HepG2 (cell line): Measurements from ENCODE around the gene POLR1G. TPM values are rescaled to one million over a fixed set of nuclear protein-coding genes. Genes with fewer than 3 reads are reported as not detected.

ENCODE experiments used
- ATF7-NPFF ChIP-seq: sonication (generic); formaldehyde crosslinking; IDR thresholded peaks from 2 replicates; pipeline ENCODE4 v1.8.1; 2023; ENCODE audit warnings: mild to moderate bottlenecking, low read depth, missing genetic modification reagents, moderate library complexity
- BHLHE40 ChIP-seq: IDR thresholded peaks from 2 replicates; pipeline ENCODE4 v1.6.1; 2011; ENCODE audit warnings: low read length, improper control_type of control experiment
- DMAP1 ChIP-seq: IDR thresholded peaks from 2 replicates; pipeline ENCODE4 v1.6.1; 2016
- DPF2 ChIP-seq: sonication (generic); formaldehyde crosslinking; IDR thresholded peaks from 2 replicates; pipeline ENCODE4 v1.4.0; 2020; ENCODE audit warnings: mild to moderate bottlenecking, low read depth, missing genetic modification reagents, borderline replicate concordance
- GABPB1 ChIP-seq: IDR thresholded peaks from 2 replicates; pipeline ENCODE4 v1.6.1; 2016; ENCODE audit warnings: mild to moderate bottlenecking, missing genetic modification reagents, moderate library complexity, missing compliant biosample characterization
- HCFC1 ChIP-seq: fragments of 150-350 bp; IDR thresholded peaks from 2 replicates; pipeline ENCODE4 v1.6.1; 2014; ENCODE audit warnings: low read depth, low read length
- HIVEP1 ChIP-seq: sonication (generic); formaldehyde crosslinking; IDR thresholded peaks from 2 replicates; pipeline ENCODE4 v1.4.0; 2020; ENCODE audit warnings: mild to moderate bottlenecking, missing genetic modification reagents
- HNRNPL ChIP-seq: fragments of 200-400 bp; formaldehyde crosslinking; IDR thresholded peaks from 2 replicates; pipeline ENCODE4 v1.6.1; 2017; ENCODE audit warnings: mild to moderate bottlenecking, low read depth, low read length
- KLF16 ChIP-seq, 2 experiments: sonication (generic) in 1 of 2; formaldehyde crosslinking in 1 of 2; IDR thresholded peaks; 2 replicates each; pipeline versions ENCODE4 v1.6.1 to v1.8.0; 2016 to 2023; ENCODE audit warnings: missing genetic modification reagents in 2 of 2, missing compliant biosample characterization in 1 of 2
- MBNL3 ChIP-seq: fragments of 250-450 bp; sonication (Bioruptor Pico); conservative IDR thresholded peaks from 2 replicates; pipeline ENCODE4 v1.8.0; 2022; ENCODE audit warnings: mild to moderate bottlenecking, inconsistent platforms
- MLLT10 ChIP-seq: sonication (generic); formaldehyde crosslinking; IDR thresholded peaks from 2 replicates; pipeline ENCODE4 v1.4.0; 2020; ENCODE audit warnings: missing genetic modification reagents
- MXD4 ChIP-seq: IDR thresholded peaks from 2 replicates; pipeline ENCODE4 v1.6.1; 2016; ENCODE audit warnings: mild to moderate bottlenecking, missing biosample characterization, missing genetic modification reagents
- MXI1 ChIP-seq: IDR thresholded peaks from 3 replicates; pipeline ENCODE4 v1.6.1; 2012; ENCODE audit warnings: low read depth, low read length, inconsistent platforms, borderline replicate concordance
- NR2C2 ChIP-seq: sonication (generic); formaldehyde crosslinking; IDR thresholded peaks from 2 replicates; pipeline ENCODE4 v1.4.0; 2020; ENCODE audit warnings: missing genetic modification reagents, mild to moderate bottlenecking, moderate library complexity, borderline replicate concordance
- PHF20 ChIP-seq: sonication (generic); formaldehyde crosslinking; IDR thresholded peaks from 2 replicates; pipeline ENCODE4 v1.5.0; 2020; ENCODE audit warnings: mild to moderate bottlenecking, missing genetic modification reagents
- PHF21A ChIP-seq: sonication (generic); formaldehyde crosslinking; IDR thresholded peaks from 2 replicates; pipeline ENCODE4 v1.5.0; 2020; ENCODE audit warnings: mild to moderate bottlenecking, missing genetic modification reagents
- POLR2G ChIP-seq: fragments of 200-400 bp; formaldehyde crosslinking; IDR thresholded peaks from 2 replicates; pipeline ENCODE4 v1.6.1; 2018; ENCODE audit warnings: mild to moderate bottlenecking, low read depth, low read length, moderate library complexity
- SNAPC2 ChIP-seq: sonication (generic); formaldehyde crosslinking; IDR thresholded peaks from 2 replicates; pipeline ENCODE4 v1.8.1; 2022; ENCODE audit warnings: mild to moderate bottlenecking, missing genetic modification reagents
- SP4 ChIP-seq: sonication (generic); formaldehyde crosslinking; IDR thresholded peaks from 2 replicates; pipeline ENCODE4 v1.8.1; 2023; ENCODE audit warnings: mild to moderate bottlenecking, missing genetic modification reagents
- TOPORS ChIP-seq: sonication (generic); formaldehyde crosslinking; IDR thresholded peaks from 2 replicates; pipeline ENCODE4 v1.8.0; 2023; ENCODE audit warnings: mild to moderate bottlenecking, missing genetic modification reagents
- ZFP41 ChIP-seq: sonication (generic); formaldehyde crosslinking; IDR thresholded peaks from 2 replicates; pipeline ENCODE4 v1.4.0; 2020; ENCODE audit warnings: mild to moderate bottlenecking, missing genetic modification reagents, borderline replicate concordance
- ZFY ChIP-seq: sonication (generic); formaldehyde crosslinking; IDR thresholded peaks from 2 replicates; pipeline ENCODE4 v1.4.0; 2020; ENCODE audit warnings: missing genetic modification reagents
- ZNF143 ChIP-seq: sonication (generic); formaldehyde crosslinking; IDR thresholded peaks from 2 replicates; pipeline ENCODE4 v1.4.0; 2020; ENCODE audit warnings: missing genetic modification reagents
- ZNF260 ChIP-seq: sonication (generic); formaldehyde crosslinking; IDR thresholded peaks from 2 replicates; pipeline ENCODE4 v1.4.0; 2020; ENCODE audit warnings: missing genetic modification reagents, low read depth, mild to moderate bottlenecking, borderline replicate concordance
- ZNF274 ChIP-seq: sonication (generic); formaldehyde crosslinking; IDR thresholded peaks from 2 replicates; pipeline ENCODE4 v1.5.1; 2020; ENCODE audit warnings: mild to moderate bottlenecking, missing genetic modification reagents
- ZNF501 ChIP-seq: sonication (generic); formaldehyde crosslinking; IDR thresholded peaks from 2 replicates; pipeline ENCODE4 v1.5.1; 2020; ENCODE audit warnings: mild to moderate bottlenecking, moderate library complexity, missing genetic modification reagents
- ZNF547 ChIP-seq: sonication (generic); formaldehyde crosslinking; IDR thresholded peaks from 2 replicates; pipeline ENCODE4 v1.5.1; 2020; ENCODE audit warnings: mild to moderate bottlenecking, missing genetic modification reagents
- ZNF556 ChIP-seq: sonication (generic); formaldehyde crosslinking; IDR thresholded peaks from 2 replicates; pipeline ENCODE4 v1.4.0; 2020; ENCODE audit warnings: mild to moderate bottlenecking, missing genetic modification reagents, borderline replicate concordance
- ZNF577 ChIP-seq: sonication (generic); formaldehyde crosslinking; IDR thresholded peaks from 2 replicates; pipeline ENCODE4 v1.4.0; 2020; ENCODE audit warnings: mild to moderate bottlenecking, low read depth, missing genetic modification reagents, borderline replicate concordance
- ZNF607 ChIP-seq: sonication (generic); formaldehyde crosslinking; IDR thresholded peaks from 2 replicates; pipeline ENCODE4 v1.5.1; 2020; ENCODE audit warnings: missing genetic modification reagents, mild to moderate bottlenecking, borderline replicate concordance
- polyA plus RNA-seq, 8 experiments: library from polyadenylated mRNA; depleted of rRNA in 3 of 8; stranded (reverse) in 7 of 8; unstranded in 1 of 8; fragments of >200 nt; fragmentation: Illumina TruSeq in 4 of 8; extraction: Trizol in 4 of 8; gene quantifications; 2 replicates each; pipeline versions ENCODE4 v1.2.1 to v1.2.3, GENCODE V29; 2011 to 2016; ENCODE audit warnings: low read depth in 4 of 8, missing spikeins in 1 of 8, mixed read lengths in 1 of 8; ENCODE audit not compliant: insufficient read depth in 1 of 8
- total RNA-seq, 5 experiments: library from RNA; depleted of rRNA; stranded (reverse); fragments of >200 nt; fragmentation: Illumina TruSeq; extraction: Trizol; gene quantifications; 2 replicates each; pipeline ENCODE4 v1.2.3, GENCODE V29; 2016; ENCODE audit warnings: low read depth in 1 of 5

The POLR1G gene
- total and polyA plus RNA-seq, 2 of the 13 experiments (the other 11 are each of a cell fraction or from before 2014, with no cell fraction given), result 3.5 to 20.8 TPM

DNA sequence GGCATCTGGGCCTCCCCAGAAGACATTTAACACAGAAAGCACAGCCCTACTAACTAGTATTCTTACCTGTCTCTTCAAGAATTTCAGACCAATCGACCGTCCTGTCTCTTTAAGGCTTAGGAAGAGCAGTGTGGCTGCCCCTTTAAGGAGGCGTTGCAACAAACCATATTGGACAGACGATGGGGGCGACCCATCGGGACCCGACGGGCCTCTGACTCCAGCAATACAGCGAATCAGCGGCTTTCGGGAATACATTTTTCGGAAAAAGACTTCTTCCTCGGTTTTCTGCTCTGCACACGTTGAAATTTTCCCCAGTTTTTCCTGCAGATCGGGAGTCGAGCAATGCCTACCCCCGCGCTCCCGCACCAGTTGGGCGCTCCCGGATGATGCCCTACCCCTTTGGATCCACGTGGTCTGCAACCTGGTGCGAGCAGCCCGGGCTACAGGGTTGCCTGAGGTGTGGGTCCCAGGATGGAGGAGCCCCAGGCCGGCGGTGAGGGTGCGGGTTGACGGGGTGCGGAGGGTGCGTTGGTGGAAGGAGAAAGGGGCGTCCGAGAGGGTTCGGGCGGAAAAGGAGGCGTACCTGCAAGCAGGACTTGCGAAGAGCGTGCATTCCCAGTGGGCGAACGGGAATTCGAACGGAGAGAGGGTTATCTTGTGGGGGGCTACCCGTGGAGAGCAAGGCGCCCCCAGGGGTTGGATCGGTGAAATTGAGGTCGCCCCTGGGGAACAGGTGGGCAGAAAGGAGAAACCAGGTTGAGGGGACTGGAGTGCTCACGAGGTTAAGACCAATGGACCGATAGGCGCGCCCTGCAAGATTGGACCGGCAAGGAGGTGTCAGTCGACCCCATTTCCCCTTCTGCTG is at the start of gene POLR1G (continued):
- TF ChIP-seq PHF21A (CRISPR knock-in tag) (peak; percentile 39; the same call in 1 of the 2 replicates), MBNL3 (no peak), HNRNPL (0 out of 2 replicates have a peak, but pooled peaks have one; percentile 51), SNAPC2 (CRISPR knock-in tag) (peak; percentile 80), DMAP1 (CRISPR knock-in tag) (peak; percentile 47), HCFC1 (peak; percentile 51; the same call in 1 of the 2 replicates), MXD4 (peak; percentile 99), MXI1 (peak; percentile 98; the same call in 2 of the 3 replicates), ZNF547 (CRISPR knock-in tag) (peak; percentile 62; the same call in 1 of the 2 replicates), PHF20 (CRISPR knock-in tag) (peak; percentile 64), ZNF274 (CRISPR knock-in tag) (peak; percentile 30; the same call in 1 of the 2 replicates), ZNF556 (CRISPR knock-in tag) (0 out of 2 replicates have a peak, but pooled peaks have one; percentile 40), ZFP41 (peak; percentile 41; the same call in 1 of the 2 replicates), ZNF577 (CRISPR knock-in tag) (0 out of 2 replicates have a peak, but pooled peaks have one; percentile 64), HIVEP1 (CRISPR knock-in tag) (peak; percentile 84), ATF7-NPFF (CRISPR knock-in tag) (peak; percentile 38; the same call in 1 of the 2 replicates), ZNF501 (CRISPR knock-in tag) (peak; percentile 89), KLF16 (CRISPR knock-in tag; IDR thresholded peaks at IDR 0.05) (peak in 1 of 2 experiments; percentile 41; a peak in 2 of 4 replicates), ZFY (CRISPR knock-in tag) (peak; percentile 72; the same call in 1 of the 2 replicates), NR2C2 (peak; percentile 50; the same call in 1 of the 2 replicates), MLLT10 (no peak), GABPB1 (peak; percentile 84), ZNF260 (CRISPR knock-in tag) (no peak), POLR2G (peak; percentile 80), BHLHE40 (peak; percentile 96), DPF2 (CRISPR knock-in tag) (no peak; the same call in 1 of the 2 replicates), TOPORS (peak; percentile 48; the same call in 1 of the 2 replicates), ZNF607 (0 out of 2 replicates have a peak, but pooled peaks have one; percentile 25), SP4 (CRISPR knock-in tag) (peak; percentile 76), ZNF143 (CRISPR knock-in tag) (peak; percentile 68; the same call in 1 of the 2 replicates)
